ENCODE data around the gene PIP5KL1.

PIP5KL1 gene

DNA sequence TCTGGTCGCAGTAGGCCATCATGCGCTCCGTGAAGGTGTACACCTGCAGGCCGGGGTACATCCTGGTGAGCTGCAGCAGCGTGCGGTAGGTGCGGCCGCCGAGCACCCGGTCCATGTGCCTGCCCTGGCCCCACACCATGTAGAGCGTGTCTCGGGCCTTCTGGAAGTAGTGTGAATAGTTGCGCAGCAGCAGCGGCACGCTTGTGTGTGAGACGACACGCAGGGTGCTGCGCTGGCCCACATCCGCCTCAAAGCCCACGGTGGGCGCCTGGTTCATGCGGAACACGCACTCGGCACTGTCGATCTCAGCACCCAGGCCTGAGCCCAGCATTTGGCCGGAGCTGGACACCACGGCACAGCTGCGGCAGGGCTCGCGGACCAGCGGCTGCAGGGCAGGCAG, 18.3 kb downstream of the PIP5KL1 start:
- DNase-seq: no peak

DNA sequence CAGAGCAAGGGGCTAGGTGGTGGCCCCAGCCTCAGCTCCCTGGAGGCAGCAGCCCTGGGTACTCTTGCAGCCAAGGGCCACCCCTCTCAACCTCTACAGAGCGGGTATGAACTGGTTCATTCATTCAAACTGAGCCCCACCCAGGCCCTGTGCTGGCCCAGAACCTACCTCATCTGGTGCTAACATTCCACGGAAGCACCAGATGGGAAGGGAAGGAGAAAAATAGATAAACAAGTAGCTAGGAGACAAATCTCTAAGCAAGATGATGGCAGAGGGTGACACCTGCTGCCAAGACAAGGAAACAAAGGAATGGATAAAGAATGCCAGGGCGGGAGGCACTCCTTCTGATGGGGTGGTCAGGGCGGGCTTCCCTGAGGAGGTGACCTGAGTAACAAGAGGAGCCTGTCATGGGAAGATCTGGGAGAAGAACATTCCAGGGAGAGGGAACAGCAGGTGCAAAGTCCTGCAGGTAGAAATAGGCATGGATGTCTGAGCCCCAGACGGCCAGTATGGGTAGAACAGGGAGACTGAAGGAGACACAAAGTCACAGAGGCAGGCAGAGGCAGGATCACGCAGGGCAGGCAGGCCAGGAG, 19.9 kb downstream of the PIP5KL1 start:
- DNase-seq: no peak

DNA sequence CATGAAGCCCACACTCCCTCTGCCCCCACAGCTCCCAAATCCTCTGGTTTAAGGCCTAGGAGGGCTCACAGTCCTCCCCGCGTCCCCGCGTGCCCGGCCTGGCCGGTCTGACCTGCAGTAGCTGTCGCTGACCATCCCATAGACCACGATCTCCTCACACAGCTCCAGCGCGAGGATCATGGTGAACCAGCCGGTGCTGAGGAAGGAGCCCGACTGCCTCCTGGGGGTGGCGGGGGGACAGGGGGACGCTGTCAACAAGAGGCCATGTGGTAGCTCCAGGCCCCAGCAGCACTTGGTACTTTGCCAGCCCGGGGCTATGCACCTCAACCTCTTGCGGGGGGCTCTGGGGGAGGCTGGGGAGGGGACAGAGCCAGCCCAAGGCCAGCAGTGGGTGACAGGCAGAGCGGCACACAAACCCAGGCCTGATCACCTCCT, 20.7 kb downstream of the PIP5KL1 start:
- DNase-seq: no peak

DNA sequence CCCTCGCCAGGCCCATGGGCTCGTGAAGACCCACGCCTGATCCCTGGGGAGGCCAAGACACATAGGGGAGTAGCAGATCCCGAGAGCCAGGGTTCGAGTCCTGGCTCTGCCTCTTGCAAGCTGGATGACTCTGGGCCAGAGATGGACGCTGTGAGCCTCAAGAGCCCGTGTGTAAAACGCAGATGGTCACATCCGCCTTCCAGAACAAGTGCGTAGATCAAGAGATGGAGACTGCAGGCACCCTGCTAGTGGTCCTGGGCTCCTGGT, 22.0 kb downstream of the PIP5KL1 start:
- DNase-seq: no peak

DNA sequence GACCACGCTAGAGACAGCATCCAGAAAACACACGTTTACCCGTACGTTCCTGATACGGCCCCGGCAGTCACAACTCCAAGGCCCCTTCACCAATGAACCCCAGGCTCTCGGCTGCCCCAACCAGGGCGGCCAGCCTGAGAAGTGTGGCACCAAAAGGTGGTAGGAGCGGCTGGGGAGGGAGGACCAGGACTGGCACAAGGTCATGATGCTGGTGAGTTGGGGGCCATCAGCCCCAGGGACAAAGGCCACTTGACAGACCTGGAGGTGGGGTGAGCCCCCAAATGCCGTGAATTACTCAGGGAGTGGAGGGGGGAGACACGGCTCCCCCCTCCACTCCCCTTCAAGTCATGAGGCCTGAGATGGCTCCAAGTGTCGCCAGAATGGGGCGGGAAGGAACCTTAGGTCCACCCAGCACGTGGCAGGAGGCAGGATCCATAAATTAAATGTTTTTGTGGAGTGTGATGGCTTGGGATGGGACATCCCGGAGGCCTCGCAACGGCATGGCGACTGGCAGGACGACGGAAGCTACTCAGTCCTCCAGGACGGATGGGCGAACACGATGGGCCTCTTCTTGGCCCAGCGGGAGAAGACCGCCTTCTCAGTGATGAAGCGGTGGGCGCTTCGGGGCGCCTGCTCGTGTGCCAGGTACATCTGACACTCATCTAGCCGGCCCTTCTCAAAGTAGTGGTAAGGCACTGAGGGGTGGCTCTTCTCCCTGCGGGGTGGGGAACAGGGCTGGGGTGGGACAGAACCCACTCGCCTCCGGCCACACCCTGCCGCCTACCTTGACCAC, 22.5 kb downstream of the PIP5KL1 start:
- DNase-seq: no peak

DNA sequence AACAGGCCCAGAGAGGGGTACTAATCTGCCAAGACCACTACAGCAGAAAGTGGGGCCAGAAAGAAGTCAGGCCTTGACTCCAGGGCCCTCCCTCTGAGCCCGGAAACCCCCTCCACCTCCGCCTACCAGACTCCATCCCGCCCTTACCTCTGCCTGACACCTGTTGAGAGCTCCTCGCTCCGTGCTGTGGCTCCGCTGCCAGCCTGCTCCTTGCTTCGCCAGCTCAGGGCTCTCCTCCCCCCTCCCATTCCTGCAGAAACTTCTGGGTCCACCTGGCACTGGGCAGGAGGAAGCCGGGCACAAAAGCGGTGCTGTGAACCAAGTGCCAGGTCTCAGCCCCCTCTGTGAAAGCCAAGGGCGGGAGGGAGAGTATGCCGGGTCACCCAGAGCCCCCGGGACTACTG, 24.8 kb downstream of the PIP5KL1 start:
- no peak for DNase-seq

DNA sequence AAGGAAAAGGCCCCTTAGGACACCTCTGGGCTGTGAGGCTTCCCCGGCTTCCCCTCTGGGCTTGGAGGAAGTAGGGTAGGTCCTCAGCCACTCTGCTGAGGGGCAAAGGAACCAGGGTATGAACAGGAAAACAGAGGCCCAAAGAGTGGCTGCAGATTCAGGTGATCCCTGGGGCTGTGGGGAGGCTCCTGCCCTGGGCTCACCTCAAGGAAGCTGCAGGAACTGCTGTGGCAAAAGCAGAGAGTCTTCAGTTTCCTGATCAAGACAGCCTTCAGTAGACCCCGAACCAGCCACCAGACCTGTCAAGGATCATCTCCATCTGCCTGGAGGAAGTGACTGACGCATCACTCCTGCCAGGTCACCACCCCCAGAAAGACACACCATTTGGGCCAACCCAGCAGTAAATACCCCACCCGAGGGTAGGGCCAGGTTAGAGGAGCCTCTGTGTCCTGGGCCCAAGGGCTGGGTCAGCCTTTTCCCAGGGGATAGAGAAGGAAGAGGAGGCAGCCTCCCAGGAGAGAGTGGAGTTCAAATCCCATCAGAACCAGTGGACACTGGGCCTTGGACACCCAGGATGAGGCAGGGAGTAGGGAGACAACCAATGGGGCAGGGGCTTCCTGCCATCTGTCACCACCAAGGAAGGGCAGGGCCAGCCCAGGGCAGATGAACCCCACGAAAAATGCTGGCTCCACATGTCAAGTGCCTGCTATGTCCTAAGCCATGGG, 25.4 kb downstream of the PIP5KL1 start:
- peak in 1 of 2 donors; percentile 39 for DNase-seq

DNA sequence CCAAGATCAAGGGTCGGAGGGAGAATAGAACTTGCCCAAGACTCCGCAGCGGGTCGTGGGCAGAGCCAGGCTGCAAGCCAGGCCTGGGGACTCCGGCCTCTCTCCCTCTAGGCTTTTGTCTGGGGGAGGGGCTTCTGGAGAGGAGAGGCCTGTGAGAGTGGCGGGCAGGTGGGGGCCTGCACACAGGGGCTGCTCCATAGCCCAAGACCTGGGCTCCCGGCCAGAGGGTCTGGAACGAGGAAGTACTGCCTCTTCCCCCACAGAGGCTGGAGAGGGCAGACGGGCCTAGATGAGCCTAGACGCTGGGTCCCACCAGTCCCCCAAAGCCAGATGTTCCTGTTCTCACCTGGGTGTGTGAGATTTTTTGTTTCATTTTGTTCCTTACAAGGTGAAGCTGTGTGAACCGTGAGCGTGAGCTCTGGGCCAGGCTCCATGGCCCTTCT, 26.0 kb downstream of the PIP5KL1 start:
- no peak for DNase-seq

DNA sequence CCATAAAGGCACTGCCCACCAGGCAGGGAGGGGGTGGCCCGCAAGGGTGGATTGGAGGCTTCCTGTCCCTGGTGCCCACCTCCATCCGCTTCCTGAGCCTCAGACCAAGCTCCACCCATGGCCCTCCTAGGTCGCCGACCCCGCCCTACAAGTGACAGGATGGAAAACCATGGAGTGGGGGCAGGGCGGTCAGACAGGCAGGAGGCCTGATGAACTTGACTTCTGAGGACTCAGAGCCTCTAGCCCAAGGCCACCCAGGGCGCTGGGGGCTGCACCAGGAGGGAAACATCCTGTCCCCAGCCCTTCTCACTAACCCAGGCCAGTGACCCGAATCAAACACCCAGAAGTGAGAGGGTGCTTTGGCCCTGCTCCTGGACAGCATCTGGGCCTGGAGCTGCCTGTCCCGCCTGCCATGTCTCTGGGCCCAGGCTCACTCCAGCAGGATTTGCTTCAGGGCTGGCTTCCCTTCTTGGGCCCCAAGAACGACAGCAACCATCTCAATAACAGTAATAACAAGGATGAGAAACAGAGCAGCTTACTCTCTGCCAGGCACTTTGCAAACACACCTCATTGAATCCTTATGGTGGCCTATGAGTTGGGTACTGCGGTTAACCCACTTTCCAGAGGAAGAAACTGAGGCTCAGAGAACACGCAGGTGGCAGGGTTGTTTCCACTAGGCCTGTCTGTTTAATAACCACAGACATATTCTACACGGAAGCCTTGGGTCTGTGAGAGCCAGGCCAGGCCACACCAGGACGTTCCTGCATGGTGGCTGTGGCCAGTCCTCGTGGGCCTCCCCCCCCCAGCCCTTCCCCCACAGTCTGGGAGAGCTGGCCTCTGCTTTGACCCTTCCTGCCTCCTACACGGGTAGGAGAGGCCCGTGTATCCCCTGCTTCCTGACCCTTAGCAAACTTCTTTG, 26.8 kb downstream of the PIP5KL1 start:
- peak; percentile 79 to 83 for DNase-seq

DNA sequence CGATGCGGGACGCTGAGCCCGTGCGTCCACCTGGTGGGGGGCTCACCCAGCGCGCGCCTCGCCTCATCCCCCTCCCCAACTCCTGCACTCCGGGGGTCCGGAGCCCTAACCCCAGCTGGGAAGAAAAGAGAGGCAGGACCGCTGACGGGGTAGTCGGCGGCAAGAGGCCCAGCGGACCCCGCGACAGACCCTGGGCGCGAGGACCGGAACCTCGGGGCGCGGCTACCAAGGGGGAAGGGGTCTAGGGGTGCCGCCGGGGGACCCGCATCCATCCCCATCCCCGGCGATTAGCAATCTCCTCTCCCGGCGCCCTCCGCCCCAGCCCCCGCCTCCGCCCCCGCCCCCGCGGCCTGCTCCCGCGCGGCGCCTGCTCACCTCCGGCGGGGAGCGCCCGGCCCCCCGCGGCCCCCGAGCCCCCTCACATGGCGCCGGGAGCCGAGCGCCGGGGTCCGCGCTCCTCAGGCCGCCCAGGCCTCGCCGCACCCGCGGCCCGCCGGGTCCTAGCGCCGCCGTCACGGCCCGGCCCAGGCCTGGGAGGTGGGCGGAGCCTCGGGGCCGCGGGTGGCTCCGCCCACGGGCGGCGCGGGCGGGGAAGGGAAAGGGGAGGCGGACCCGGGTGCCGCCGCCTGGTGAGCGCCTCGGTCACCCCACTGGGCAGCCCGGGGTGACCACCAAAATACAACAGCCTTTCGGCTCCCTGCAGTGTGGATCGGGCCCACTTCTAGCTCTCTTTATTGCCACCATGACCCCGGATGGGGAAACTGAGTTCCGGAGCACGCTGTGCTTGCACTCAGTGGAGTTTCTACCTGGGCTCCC, 31.2 kb downstream of the PIP5KL1 start, which contains the start of gene ST6GALNAC6:
Gene ST6GALNAC6 (minus strand): TSS at position 476 of the 816 bp plus-strand sequence. CDS start 1,622 bp downstream, outside the sequence.
- peak; percentile 65 to 77 for DNase-seq

DNA sequence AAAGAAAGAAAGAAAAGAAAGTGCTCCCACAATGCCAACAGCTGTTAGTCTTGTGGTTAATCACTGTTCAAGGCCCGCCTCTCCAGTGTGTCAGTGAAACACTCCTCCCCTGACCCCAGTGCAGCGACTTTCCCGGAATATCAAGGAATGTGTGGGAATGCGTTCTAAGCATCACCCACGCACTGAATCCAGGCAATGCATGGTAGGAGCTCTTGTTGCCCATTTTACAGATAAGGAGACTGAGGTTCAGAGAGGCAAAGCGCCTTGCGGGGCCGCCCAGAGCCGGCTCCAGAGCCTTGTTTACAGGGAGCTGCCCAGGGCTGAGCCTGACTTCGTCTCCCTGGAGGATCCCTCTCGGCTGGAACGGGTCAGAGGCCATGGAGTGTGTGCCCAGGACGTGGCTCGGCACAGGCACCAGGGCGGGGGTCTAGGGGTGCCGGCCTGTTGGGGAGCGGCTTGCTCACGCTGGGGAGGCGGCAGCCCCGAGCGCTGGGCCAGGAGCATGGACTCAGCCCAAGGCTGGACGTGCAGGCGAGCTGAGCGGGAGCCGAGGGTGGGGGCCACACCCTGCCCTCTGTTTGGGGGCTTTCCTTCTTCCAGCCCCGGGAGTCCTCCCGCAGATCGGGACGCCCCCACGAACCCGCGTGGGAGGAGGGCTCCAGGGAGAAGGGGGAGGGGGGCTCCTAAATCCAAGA, 32.0 kb downstream of the PIP5KL1 start:
- no peak for DNase-seq

DNA sequence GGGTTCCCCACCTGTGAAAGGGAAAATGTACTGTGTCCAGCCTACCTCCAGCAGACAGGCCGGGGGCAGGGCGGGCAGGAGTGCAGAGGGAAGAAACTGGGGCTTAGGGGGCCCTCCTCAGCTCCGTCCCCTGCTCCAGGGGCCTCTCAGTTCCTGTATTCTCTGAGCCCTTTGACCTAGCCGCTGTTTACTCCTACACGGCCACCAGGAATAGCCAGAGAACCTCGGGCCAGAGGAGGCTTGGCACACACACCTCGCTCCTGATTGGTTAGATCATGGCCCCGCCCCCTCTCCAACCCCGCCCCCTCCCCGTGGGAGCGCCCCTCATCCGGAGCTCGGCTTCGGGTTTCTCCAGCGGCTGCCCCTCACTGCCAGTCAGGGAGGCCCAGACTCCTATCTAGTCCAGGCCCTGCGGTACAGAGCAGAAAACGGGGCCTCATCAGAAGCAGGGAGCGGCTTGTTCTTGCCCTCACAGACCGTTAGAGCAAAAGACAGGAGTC, 33.3 kb downstream of the PIP5KL1 start:
- no peak for DNase-seq

DNA sequence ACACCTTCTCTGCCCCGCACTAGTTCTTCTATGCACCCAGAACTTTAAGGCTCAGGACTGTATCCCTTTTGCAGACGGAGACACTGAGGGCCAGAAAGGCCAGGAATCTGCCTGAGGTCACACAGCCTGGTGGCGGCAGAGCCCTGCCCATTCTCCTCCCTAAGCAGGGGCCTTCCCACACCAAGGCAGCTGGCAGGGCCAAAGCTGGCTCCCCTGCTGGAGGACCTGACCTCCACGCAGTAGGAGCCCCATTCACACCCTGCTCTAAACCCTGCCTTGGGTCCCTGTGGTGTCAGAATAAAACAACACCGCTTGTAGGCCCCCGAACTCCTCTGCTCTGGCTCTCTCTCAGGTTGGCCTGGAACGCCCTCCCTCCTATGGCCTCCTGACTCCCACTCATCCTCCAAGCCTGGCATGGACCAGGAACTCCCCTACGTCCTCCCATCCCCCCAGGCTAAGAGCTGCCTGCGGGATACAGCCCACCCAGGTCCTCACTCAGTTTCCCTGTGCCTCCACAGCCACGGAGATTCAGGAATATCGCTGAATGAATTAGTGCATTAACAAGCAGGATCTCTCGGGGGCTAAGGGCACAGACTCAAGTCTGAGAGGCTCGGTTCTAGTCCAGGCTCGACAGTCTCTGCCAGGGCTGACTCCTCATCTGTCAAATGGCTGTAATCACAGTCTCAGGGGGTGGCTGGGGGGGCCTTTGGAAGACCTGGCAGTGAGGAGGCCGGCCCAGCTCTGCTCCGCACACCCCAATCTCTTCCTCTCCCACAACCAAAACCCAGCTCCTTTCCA, 34.0 kb downstream of the PIP5KL1 start:
- no peak for DNase-seq

DNA sequence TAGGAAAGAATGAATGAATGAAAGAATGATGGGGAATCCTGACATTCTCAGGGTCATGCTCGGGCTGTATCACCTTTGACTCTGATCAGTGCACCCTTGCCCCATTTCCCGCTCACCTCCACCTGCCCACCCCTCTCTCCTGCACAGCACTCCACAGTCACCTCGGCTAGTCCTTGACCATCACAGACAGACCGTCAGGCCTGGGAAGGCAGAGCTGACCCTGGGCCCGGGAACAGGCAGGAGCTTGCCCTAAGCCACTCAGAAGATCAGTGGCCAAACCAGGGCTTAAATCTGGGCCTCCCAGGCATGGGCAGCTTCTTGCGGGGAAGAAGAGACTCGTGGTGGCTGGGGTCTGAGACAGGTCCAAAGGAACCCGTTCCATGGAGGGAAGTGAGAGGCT, 34.8 kb downstream of the PIP5KL1 start:
- DNase-seq: no peak

DNA sequence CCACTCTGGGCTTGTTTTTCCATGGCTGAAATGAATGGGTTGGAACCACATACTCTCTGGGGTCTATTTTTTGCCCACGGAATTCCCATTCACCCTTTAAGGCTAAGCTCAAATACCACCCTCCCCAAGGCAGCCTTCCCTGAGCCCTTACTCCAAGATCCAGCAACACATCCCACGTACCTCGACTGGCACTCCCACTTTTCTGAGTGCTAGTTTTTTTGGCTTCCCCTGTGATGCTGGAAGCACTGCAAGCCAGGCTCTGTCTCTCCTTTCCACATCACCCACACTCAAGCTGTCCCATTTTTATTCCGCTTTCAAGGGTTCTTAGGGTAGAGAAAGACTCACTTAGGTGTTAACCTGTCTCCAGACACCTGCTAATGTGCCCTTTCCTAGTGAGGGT, 37.2 kb downstream of the PIP5KL1 start:
- DNase-seq: no peak

DNA sequence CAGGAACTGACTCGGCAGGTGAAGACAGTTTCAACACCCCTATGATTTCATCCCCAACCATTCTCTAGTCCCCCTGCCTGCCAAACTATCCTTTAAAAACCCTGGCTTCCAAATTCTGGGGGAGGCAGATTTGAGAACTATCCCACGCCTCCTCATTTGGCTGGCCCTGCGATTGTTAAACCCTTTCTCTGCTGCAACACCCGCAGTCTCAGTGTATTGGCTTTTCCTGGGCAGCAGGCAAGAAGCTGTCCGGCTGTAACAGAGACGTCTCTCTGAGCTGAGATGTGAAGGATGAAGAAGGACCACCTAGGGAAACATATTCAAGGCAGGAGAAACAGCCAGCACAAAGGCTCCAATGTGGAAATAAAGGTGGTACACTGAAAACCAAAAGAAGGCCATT, 37.7 kb downstream of the PIP5KL1 start:
- no peak for DNase-seq

DNA sequence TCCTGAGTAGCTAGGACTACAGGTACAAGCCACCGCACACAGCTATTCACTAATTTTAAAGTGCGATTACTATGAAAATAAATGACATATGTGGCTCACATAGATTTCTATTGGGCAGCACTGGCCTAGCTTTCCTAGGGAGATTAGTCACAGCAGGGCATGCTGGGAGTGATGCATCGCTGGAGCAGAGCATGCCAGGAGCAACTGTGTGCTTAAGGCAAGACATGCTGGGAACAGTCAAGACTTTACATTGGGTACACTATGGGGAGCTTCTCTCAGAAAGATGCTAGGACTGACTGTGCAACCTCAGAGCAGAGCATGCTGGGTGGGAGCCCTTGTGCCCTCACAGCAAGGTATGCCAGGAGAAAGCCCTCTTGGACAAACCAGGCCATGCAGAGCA, 40.5 kb downstream of the PIP5KL1 start:
- DNase-seq: no peak

DNA sequence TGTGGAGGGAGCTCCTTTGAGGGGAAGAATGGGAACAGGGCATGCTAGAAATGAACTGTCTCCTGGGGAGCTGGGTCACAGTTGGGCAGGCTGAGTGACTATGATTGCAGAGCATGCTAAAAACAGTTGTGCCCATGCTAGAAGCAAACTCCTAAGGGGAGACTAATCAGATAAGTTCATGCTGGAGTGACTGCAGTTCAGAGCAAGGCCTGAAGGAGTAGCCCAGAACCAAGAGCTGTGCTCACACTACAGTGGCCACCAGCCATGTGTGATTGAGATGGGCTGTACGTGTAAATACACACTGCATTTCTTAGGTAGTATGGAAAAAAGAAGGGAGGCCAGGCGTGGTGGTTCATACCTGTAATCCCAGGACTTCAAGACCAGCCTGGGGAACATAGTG, 42.8 kb downstream of the PIP5KL1 start:
- DNase-seq: no peak

DNA sequence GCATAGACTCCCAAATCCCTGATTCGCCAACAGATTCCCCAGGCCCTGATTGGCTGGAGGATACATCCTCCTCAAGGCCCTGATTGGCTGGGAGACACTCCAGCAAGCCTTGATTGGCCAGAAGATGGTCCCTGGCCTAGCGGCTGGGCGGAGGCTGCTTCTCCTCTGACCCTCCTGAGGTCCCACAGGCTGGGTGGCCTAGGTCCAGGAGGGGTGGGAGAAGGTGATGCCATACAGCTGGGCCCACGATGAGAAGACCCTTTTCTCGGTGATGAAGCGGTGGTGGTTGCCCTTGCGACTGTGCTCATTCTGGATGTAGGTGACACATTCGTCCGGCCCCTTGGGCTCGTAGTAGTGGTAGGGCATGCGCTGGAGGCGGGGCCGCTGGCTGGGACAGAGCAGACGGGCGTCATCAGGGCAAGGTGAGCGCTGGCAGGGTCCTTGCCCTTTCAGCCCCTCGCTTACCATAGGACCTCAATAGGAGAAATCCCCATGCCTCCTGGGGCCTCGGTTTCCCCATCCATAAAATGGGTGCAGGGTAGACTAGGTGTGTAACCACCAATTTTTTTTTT, 44.1 kb downstream of the PIP5KL1 start:
- DNase-seq: no peak
